Activated CD4-positive, alpha-beta T cell treated with anti-CD3 and anti-CD28 coated beads, Interleukin-2, Interleukin-4, amounts not matched to agents 100 ng/mL and 50 ng/mL, durations not matched to agents 16 hours and 8 hours (primary cell): ENCODE measurements around the gene PLA2G4F.

ENCODE experiments used
- DNase-seq: peaks from one replicate; pipeline ENCODE4 v3.0.0-alpha.2; 2020; ENCODE audit warnings: low spot score

PLA2G4F gene

GRCh38 chr15:42163947-42164550, 7.6 kb upstream of the PLA2G4F start:
- no peak for DNase-seq

- DNase-seq: no peak
Measured at GRCh38 chr15:42163291-42163690, 6.9 kb upstream of the PLA2G4F start.

- DNase-seq: no peak
Measured at GRCh38 chr15:42160136-42160535, 3.7 kb upstream of the PLA2G4F start.

GRCh38 chr15:42159381-42160015, 3.1 kb upstream of the PLA2G4F start:
- DNase-seq: no peak

- DNase-seq: no peak
Measured at GRCh38 chr15:42158941-42159340, 2.5 kb upstream of the PLA2G4F start.

- DNase-seq: no peak
Measured at GRCh38 chr15:42157981-42158765, 1.7 kb upstream of the PLA2G4F start.

GRCh38 chr15:42157381-42157780, 945 bp upstream of the PLA2G4F start:
- DNase-seq: no peak

- DNase-seq: no peak
Measured at GRCh38 chr15:42155546-42156242, 742 bp downstream of the PLA2G4F start.

GRCh38 chr15:42154956-42155355, 1.5 kb downstream of the PLA2G4F start:
- no peak for DNase-seq

- no peak for DNase-seq
Measured at GRCh38 chr15:42154212-42154941, 2.1 kb downstream of the PLA2G4F start.

GRCh38 chr15:42153874-42154211, 2.6 kb downstream of the PLA2G4F start:
- no peak for DNase-seq

- DNase-seq: no peak
Measured at GRCh38 chr15:42152921-42153698, 3.3 kb downstream of the PLA2G4F start.

- no peak for DNase-seq
Measured at GRCh38 chr15:42152196-42152920, 4.1 kb downstream of the PLA2G4F start.

GRCh38 chr15:42151736-42152135, 4.7 kb downstream of the PLA2G4F start:
- no peak for DNase-seq

GRCh38 chr15:42151141-42151561, 5.3 kb downstream of the PLA2G4F start:
- DNase-seq: no peak

GRCh38 chr15:42150219-42150970, 6.0 kb downstream of the PLA2G4F start:
- no peak for DNase-seq

GRCh38 chr15:42149493-42150218, 6.8 kb downstream of the PLA2G4F start:
- DNase-seq: no peak

GRCh38 chr15:42148808-42149492, 7.5 kb downstream of the PLA2G4F start:
- DNase-seq: no peak

- no peak for DNase-seq
Measured at GRCh38 chr15:42147431-42147735, 9.1 kb downstream of the PLA2G4F start.
